ENCODE data around the gene BICDL1. TPM values are rescaled to one million over a fixed set of nuclear protein-coding genes. Genes with fewer than 3 reads are reported as not detected.
"Not testable (repeated sequence)": the region's sequence is repeated elsewhere in the genome, so short reads cannot be mapped to it uniquely, and the experiment has no call there.

BICDL1 gene
- polyA plus RNA-seq, 1 experiment, result 0.02 TPM

DNA sequence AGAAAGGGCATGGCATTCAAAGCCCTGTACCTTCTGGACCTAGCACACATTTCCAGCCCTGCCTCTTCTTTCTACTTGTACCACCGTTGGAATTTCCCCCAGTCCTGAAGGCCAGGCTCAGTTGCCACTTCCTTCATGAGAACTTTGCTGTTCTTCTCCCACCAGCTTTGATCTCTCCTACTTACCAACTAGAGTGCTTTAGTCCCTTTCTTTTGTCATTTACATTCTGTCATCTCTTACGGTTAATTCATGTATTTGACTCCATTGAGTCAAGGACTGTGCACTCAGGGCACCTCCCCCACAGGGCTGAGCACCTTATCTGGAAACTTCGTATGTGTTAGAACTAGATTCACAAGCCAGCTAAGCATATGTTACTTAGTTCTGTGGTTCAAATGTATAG is 26.3 kb downstream of the BICDL1 start:
- Histone ChIP-seq H3K36me3 (ENCODE audit: control insufficient read depth, insufficient read depth, low read length) (no peaks in the 10 kb centered on the region), H3K4me3 (ENCODE audit: low read depth, low read length) (no peak overlapping the region), H3K27me3 (ENCODE audit: control insufficient read depth, insufficient read depth, low read length) (0 out of 2 replicates have a peak, but pooled peaks cover 1% of the 10 kb centered on the region)
- ChIA-PET POLR2A (no interaction called here), CTCF (no interaction called here)
- TF ChIP-seq, protein P1, sequence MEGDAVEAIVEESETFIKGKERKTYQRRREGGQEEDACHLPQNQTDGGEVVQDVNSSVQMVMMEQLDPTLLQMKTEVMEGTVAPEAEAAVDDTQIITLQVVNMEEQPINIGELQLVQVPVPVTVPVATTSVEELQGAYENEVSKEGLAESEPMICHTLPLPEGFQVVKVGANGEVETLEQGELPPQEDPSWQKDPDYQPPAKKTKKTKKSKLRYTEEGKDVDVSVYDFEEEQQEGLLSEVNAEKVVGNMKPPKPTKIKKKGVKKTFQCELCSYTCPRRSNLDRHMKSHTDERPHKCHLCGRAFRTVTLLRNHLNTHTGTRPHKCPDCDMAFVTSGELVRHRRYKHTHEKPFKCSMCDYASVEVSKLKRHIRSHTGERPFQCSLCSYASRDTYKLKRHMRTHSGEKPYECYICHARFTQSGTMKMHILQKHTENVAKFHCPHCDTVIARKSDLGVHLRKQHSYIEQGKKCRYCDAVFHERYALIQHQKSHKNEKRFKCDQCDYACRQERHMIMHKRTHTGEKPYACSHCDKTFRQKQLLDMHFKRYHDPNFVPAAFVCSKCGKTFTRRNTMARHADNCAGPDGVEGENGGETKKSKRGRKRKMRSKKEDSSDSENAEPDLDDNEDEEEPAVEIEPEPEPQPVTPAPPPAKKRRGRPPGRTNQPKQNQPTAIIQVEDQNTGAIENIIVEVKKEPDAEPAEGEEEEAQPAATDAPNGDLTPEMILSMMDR (IDR thresholded peaks at IDR 0.05; ENCODE audit: insufficient read depth, low read depth, low read length), result no peak
- DNase-seq (ENCODE audit: low read depth), result no peak

DNA sequence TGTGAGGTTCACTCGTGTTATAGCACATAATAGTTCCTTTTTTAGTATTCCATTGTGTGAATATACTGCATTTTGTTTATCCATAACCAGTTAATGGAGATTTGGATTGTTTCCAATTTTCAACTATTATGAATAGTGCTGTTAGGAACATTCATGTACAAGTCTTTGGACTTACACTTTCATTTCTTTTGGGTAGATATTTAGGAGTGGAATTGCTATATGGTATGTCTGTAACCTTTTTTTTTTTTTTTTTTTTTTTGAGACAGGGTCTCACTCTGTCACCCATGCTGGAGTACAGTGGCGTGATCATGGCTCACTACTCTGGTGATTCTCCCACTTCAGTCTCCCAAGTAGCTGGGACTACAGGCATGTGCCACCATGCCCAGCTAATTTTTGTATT is 27.2 kb downstream of the BICDL1 start:
- POLR2A ChIA-PET; DNase-seq (ENCODE audit: low read depth); H3K36me3 ChIP-seq (ENCODE audit: control insufficient read depth, insufficient read depth, low read length); H3K27me3 ChIP-seq (ENCODE audit: control insufficient read depth, insufficient read depth, low read length); CTCF ChIA-PET; H3K4me3 ChIP-seq (ENCODE audit: low read depth, low read length): not testable (repeated sequence)

DNA sequence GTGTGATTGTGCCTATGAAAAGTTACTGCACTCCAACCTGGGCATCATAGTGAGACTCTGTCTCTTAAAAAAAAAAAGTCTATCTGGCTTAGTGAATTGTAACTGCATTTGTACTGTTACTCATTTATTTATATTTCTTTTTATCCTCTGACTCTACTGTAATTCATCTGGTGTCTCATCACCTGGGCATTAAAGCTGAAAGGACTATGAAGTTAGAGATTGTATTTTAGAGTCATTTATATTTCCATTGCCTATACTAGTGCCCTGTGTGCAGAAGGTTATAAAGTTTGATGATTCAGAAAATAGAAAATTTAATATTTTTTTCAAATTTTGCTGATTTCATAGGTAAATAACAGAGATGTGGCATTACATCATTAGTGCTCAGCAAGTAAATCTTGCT is 30.2 kb downstream of the BICDL1 start:
- no peak overlapping the region for H3K4me3 ChIP-seq (ENCODE audit: low read depth, low read length)
- POLR2A ChIA-PET, result no interaction called here
- DNase-seq (ENCODE audit: low read depth), result no peak
- CTCF ChIA-PET, result no interaction called here
- H3K36me3 ChIP-seq (ENCODE audit: control insufficient read depth, insufficient read depth, low read length), result no peaks in the 10 kb centered on the region
- H3K27me3 ChIP-seq (ENCODE audit: control insufficient read depth, insufficient read depth, low read length), result no peaks in the 10 kb centered on the region
- TF ChIP-seq, protein P1 (IDR thresholded peaks at IDR 0.05; ENCODE audit: insufficient read depth, low read depth, low read length), result no peak

DNA sequence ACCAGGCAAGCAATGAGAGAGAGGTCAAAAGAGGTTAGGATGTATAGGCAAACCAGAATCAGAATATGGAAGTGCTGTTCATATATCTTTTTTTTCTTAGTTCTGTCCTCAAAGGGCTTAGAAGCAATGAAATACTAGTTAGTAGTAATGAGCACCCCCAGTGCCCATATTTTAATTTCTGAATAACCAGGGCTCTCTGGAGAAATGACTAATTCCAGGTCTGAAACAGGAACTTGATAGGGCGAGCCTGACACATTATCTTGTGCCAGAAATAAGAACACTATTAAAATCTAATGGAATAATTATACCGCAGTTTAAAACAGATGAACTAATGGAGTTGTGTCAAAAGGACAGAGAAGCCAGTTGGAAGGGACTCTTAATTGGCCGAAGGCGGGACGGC is 30.9 kb downstream of the BICDL1 start:
- CTCF ChIA-PET, result no interaction called here
- DNase-seq (ENCODE audit: low read depth), result no peak
- TF ChIP-seq, protein P1 (IDR thresholded peaks at IDR 0.05; ENCODE audit: insufficient read depth, low read depth, low read length), result no peak
- no peaks in the 10 kb centered on the region for H3K36me3 ChIP-seq (ENCODE audit: control insufficient read depth, insufficient read depth, low read length)
- no peak overlapping the region for H3K4me3 ChIP-seq (ENCODE audit: low read depth, low read length)
- POLR2A ChIA-PET, result no interaction called here
- H3K27me3 ChIP-seq (ENCODE audit: control insufficient read depth, insufficient read depth, low read length), result no peaks in the 10 kb centered on the region

DNA sequence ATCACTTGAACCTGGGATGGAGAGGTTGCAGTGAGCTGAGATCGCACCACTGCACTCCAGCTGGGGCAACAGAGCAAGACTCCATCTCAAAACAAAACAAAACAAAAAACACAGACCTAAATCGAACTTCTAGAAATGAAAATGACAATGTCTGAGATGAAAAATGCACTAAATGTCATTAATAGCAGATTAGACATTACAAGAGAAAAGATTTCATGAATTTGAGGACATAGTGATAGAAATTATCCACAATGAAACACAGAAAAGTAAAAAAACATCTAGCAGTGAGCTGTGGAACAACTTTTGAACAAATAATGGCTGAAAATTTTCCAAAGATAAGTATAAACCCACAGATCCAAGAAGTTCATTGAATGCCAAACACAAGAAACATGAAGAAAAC is 35.2 kb downstream of the BICDL1 start:
- Histone ChIP-seq H3K4me3 (ENCODE audit: low read depth, low read length) (no peak overlapping the region), H3K36me3 (ENCODE audit: control insufficient read depth, insufficient read depth, low read length) (no peaks in the 10 kb centered on the region), H3K27me3 (ENCODE audit: control insufficient read depth, insufficient read depth, low read length) (no peaks in the 10 kb centered on the region)
- TF ChIP-seq, protein P1 (IDR thresholded peaks at IDR 0.05; ENCODE audit: insufficient read depth, low read depth, low read length), result no peak
- ChIA-PET CTCF (no interaction called here), POLR2A (no interaction called here)
- no peak for DNase-seq (ENCODE audit: low read depth)

DNA sequence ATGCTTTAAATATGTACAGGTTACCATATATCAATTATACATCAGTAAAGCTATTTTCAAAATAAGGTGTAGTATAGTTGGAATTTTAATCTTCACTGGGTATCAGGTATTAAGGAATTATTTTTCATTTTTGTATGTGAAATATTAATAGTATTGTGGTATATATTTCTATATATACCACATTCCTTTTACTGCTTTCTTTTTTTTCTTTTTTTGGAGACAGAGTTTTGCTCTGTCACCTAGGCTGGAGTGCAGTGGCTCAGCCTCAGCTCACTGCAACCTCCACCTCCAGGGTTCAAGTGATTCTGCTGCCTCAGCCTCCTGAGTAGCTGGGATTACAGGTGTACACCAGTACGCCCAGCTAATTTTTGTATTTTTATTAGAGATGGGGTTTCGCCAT is 36.6 kb downstream of the BICDL1 start:
- ChIA-PET CTCF (no interaction called here), POLR2A (no interaction called here)
- Histone ChIP-seq H3K4me3 (ENCODE audit: low read depth, low read length) (no peak overlapping the region), H3K36me3 (ENCODE audit: control insufficient read depth, insufficient read depth, low read length) (no peaks in the 10 kb centered on the region), H3K27me3 (ENCODE audit: control insufficient read depth, insufficient read depth, low read length) (no peaks in the 10 kb centered on the region)
- TF ChIP-seq, protein P1 (IDR thresholded peaks at IDR 0.05; ENCODE audit: insufficient read depth, low read depth, low read length), result no peak
- no peak for DNase-seq (ENCODE audit: low read depth)
